Measurements from ENCODE around the gene USP8.

GRCh38 chr15:50542887-50543210, 118.6 kb downstream of the USP8 start:
- TF ChIP-seq, protein P1, sequence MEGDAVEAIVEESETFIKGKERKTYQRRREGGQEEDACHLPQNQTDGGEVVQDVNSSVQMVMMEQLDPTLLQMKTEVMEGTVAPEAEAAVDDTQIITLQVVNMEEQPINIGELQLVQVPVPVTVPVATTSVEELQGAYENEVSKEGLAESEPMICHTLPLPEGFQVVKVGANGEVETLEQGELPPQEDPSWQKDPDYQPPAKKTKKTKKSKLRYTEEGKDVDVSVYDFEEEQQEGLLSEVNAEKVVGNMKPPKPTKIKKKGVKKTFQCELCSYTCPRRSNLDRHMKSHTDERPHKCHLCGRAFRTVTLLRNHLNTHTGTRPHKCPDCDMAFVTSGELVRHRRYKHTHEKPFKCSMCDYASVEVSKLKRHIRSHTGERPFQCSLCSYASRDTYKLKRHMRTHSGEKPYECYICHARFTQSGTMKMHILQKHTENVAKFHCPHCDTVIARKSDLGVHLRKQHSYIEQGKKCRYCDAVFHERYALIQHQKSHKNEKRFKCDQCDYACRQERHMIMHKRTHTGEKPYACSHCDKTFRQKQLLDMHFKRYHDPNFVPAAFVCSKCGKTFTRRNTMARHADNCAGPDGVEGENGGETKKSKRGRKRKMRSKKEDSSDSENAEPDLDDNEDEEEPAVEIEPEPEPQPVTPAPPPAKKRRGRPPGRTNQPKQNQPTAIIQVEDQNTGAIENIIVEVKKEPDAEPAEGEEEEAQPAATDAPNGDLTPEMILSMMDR (IDR thresholded peaks at IDR 0.05): no peak
- TF ChIP-seq POLR2A (IDR thresholded peaks at IDR 0.05) (no peak), POLR2AphosphoS5 (IDR thresholded peaks at IDR 0.05) (no peak)
